HUES48 (cell line): Measurements from ENCODE around the gene PNMT.
A peak's percentile ranks its signal among the peaks of the same experiment; 100 is the strongest.
"Not testable (repeated sequence)": the region's sequence is repeated elsewhere in the genome, so short reads cannot be mapped to it uniquely, and the experiment has no call there.

Experiments
- H3K27ac ChIP-seq: one replicate; pipeline ENCODE4 v1.7.0; 2013; ENCODE audit warnings: low read depth, low read length, inconsistent platforms
- H3K27me3 ChIP-seq: 2 replicates; pipeline ENCODE4 v1.6.1; 2013; ENCODE audit warnings: mild to moderate bottlenecking, low read length; ENCODE audit not compliant: control insufficient read depth, insufficient read depth
- H3K36me3 ChIP-seq: 2 replicates; pipeline ENCODE4 v1.6.1; 2013; ENCODE audit warnings: low read length; ENCODE audit not compliant: control insufficient read depth, insufficient read depth
- H3K4me1 ChIP-seq: 2 replicates; pipeline ENCODE4 v1.6.1; 2013; ENCODE audit warnings: mild to moderate bottlenecking, low read length; ENCODE audit not compliant: control insufficient read depth, insufficient read depth
- H3K4me3 ChIP-seq: 2 replicates; pipeline ENCODE4 v1.5.1; 2013; ENCODE audit warnings: mild to moderate bottlenecking, low read depth, low read length
- H3K9ac ChIP-seq: 2 replicates; pipeline ENCODE4 v1.6.1; 2013; ENCODE audit warnings: mild to moderate bottlenecking, low read depth, low read length, moderate library complexity
- H3K9me3 ChIP-seq: 2 replicates; pipeline ENCODE4 v1.6.1; 2013; ENCODE audit warnings: low read length; ENCODE audit not compliant: control insufficient read depth, insufficient read depth

Gene PNMT

DNA sequence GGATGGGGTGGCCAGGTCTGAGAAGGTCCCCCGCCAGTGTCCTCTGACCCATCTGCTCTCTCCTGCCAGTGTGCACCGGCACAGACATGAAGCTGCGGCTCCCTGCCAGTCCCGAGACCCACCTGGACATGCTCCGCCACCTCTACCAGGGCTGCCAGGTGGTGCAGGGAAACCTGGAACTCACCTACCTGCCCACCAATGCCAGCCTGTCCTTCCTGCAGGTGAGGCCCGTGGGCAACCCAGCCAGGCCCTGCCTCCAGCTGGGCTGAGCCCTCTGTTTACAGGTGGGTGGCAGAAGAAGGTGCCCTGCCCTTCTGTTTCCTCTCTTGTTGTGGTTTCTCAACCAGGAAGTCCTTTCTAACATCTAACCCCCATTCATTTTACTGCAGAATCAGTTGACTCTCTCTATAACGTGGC, 38.7 kb downstream of the PNMT start:
- H3K9ac ChIP-seq = no peak overlapping the region
- no peaks in the 10 kb centered on the region for H3K9me3 ChIP-seq
- H3K27ac ChIP-seq = no peak overlapping the region
- H3K27me3 ChIP-seq = no peaks in the 10 kb centered on the region
- peaks cover 43% of the 10 kb centered on the region for H3K4me1 ChIP-seq
- H3K4me3 ChIP-seq = no peak overlapping the region
- peaks cover 73% of the 10 kb centered on the region for H3K36me3 ChIP-seq

- Histone ChIP-seq H3K36me3 (peaks cover 79% of the 10 kb centered on the region), H3K4me3 (no peak overlapping the region), H3K9me3 (no peaks in the 10 kb centered on the region), H3K27ac (no peak overlapping the region), H3K4me1 (peaks cover 18% of the 10 kb centered on the region), H3K9ac (no peak overlapping the region), H3K27me3 (no peaks in the 10 kb centered on the region)
Observed at GRCh38 chr17:39709319-39709997, 41.2 kb downstream of the PNMT start.

DNA sequence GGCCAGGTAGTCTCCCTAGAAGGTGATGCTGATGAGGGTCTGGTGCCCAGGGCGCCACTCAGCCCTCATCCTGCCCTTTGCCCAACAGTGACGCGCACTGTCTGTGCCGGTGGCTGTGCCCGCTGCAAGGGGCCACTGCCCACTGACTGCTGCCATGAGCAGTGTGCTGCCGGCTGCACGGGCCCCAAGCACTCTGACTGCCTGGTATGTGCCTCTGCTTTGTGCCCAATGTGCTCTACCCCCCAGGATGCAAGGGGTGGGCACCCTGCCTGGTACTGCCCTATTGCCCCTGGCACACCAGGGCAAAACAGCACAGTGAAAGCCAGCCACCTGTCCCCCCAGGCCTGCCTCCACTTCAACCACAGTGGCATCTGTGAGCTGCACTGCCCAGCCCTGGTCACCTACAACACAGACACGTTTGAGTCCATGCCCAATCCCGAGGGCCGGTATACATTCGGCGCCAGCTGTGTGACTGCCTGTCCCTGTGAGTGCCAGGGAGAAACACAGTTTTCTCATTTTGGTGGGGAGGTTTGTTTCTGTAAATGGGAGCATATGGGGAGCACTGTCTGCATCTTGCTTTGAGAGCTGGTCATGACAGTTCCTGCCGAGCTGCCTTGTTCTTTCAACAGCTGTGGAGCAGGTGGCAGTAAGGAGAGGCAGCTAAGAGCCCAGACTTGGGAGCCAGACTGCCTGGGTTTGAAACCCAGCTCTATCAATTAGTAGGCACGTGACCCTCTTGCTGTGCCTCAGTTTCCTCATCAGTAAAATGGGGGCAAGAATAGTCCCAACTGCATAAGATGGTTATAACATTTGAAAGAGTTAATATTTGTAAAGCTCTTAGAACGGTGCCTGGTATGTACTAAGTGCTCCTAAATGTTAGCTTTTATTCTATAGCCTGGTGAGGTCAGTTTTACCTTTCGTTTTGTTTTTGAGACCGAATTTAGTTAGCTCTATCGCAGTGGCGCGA, 42.0 kb downstream of the PNMT start:
- Histone ChIP-seq H3K9ac (no peak overlapping the region), H3K27ac (no peak overlapping the region), H3K36me3 (peaks cover 87% of the 10 kb centered on the region), H3K4me3 (no peak overlapping the region), H3K27me3 (no peaks in the 10 kb centered on the region), H3K9me3 (no peaks in the 10 kb centered on the region), H3K4me1 (peaks cover 10% of the 10 kb centered on the region)

DNA sequence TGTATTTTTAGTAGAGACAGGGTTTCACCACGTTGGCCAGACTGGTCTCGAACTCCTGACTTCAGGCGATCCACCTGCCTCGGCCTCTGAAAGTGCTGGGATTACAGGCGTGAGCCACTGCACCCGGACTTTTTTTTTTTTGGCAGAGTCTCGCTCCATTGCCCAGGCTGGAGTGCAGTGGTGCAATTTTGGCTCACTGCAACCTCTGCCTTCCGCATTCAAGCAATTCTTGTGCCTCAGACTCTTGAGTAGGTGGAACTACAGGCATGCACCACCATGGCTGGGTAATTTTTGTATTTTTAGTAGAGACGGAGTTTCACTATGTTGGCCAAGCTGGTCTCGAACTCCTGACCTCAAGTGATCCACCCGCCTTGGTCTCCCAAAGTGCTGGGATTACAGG, 42.8 kb downstream of the PNMT start:
- H3K9ac ChIP-seq, H3K9me3 ChIP-seq, H3K4me3 ChIP-seq, H3K4me1 ChIP-seq, H3K27me3 ChIP-seq, H3K27ac ChIP-seq: not testable (repeated sequence)
- peaks cover 95% of the 10 kb centered on the region for H3K36me3 ChIP-seq

DNA sequence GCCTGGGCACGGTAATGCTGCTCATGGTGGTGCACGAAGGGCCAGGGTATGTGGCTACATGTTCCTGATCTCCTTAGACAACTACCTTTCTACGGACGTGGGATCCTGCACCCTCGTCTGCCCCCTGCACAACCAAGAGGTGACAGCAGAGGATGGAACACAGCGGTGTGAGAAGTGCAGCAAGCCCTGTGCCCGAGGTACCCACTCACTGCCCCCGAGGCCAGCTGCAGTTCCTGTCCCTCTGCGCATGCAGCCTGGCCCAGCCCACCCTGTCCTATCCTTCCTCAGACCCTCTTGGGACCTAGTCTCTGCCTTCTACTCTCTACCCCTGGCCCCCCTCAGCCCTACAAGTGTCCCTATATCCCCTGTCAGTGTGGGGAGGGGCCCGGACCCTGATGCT, 43.6 kb downstream of the PNMT start:
- Histone ChIP-seq H3K9me3 (no peaks in the 10 kb centered on the region), H3K36me3 (peaks cover 97% of the 10 kb centered on the region), H3K27me3 (no peaks in the 10 kb centered on the region), H3K4me3 (no peak overlapping the region), H3K4me1 (no peaks in the 10 kb centered on the region), H3K27ac (no peak overlapping the region), H3K9ac (no peak overlapping the region)

DNA sequence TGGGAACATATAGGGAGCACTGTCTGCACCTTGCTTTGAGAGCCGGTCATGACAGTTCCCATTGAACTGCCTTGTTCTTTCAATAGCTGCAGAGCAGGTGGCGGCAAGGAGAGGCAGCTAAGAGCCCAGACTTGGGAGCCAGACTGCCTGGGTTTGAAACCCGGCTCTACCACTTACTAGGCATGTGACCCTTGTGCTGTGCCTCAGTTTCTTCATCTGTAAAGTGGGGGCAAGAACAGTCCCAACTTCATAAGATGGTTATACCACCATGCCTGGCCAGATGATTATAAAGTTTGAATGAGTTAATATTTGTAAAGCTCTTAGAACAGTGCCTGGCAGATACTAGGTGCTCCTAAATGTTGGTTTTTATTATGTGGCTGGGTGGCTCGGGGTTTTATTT, 46.0 kb downstream of the PNMT start:
- no peaks in the 10 kb centered on the region for H3K27me3 ChIP-seq
- H3K27ac ChIP-seq = no peak overlapping the region
- no peaks in the 10 kb centered on the region for H3K9me3 ChIP-seq
- peaks cover 97% of the 10 kb centered on the region for H3K36me3 ChIP-seq
- no peak overlapping the region for H3K9ac ChIP-seq
- H3K4me1 ChIP-seq = no peaks in the 10 kb centered on the region
- H3K4me3 ChIP-seq = no peak overlapping the region

DNA sequence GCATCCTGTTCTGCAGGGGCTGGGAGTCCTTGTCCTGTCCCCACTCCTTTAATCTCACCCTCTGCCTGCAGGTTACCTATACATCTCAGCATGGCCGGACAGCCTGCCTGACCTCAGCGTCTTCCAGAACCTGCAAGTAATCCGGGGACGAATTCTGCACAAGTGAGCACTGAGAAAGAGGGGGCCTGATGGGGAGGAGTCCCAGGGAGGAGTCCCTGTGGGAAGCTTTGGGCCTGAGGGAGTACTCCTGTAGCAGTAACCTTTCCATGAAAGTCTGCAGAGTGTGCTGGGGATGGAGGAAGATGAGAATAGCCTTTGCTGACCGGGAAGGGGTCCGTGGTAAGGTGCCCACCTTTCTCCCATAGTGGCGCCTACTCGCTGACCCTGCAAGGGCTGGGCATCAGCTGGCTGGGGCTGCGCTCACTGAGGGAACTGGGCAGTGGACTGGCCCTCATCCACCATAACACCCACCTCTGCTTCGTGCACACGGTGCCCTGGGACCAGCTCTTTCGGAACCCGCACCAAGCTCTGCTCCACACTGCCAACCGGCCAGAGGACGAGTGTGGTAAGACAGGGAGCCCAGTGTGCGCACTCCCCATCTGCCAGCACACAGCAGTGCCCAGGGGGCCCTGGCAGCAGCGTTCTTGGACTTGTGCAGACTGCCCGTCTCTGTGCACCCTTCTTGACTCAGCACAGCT, 47.3 kb downstream of the PNMT start:
- no peaks in the 10 kb centered on the region for H3K9me3 ChIP-seq
- no peak overlapping the region for H3K27ac ChIP-seq
- H3K4me3 ChIP-seq = no peak overlapping the region
- H3K27me3 ChIP-seq = no peaks in the 10 kb centered on the region
- no peaks in the 10 kb centered on the region for H3K4me1 ChIP-seq
- H3K36me3 ChIP-seq = peaks cover 97% of the 10 kb centered on the region
- no peak overlapping the region for H3K9ac ChIP-seq

GRCh38 chr17:39716073-39716818, 48.0 kb downstream of the PNMT start:
- Histone ChIP-seq H3K9ac (no peak overlapping the region), H3K9me3 (no peaks in the 10 kb centered on the region), H3K27me3 (no peaks in the 10 kb centered on the region), H3K27ac (peak overlapping the region; percentile 8), H3K4me1 (no peaks in the 10 kb centered on the region), H3K4me3 (no peak overlapping the region), H3K36me3 (peaks cover 96% of the 10 kb centered on the region)

DNA sequence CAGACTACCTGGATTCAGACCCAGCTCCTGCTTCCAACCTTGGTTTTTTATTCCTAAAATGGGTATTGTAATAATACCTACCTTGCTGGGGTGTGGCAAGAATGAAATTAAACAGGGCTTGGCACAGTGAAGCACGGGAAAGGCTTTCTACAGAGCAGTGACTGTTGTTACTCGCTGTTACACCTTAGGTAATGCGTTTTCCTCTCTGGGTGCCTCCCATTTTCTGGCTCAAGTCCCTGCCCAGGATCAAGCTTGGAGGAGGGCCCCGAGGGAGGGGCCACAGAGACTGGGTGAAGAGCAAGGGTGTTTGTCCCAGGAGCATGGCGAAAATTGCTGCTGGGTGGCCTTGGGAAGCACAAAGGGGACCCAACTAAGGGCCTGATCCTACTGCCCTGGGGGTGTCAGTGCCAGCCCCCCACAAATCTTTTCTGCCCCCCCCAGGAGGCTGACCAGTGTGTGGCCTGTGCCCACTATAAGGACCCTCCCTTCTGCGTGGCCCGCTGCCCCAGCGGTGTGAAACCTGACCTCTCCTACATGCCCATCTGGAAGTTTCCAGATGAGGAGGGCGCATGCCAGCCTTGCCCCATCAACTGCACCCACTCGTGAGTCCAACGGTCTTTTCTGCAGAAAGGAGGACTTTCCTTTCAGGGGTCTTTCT, 48.8 kb downstream of the PNMT start:
- Histone ChIP-seq H3K9me3 (no peaks in the 10 kb centered on the region), H3K27ac (peak overlapping the region; percentile 8), H3K4me1 (no peaks in the 10 kb centered on the region), H3K9ac (no peak overlapping the region), H3K4me3 (no peak overlapping the region), H3K27me3 (no peaks in the 10 kb centered on the region), H3K36me3 (peaks cover 95% of the 10 kb centered on the region)

DNA sequence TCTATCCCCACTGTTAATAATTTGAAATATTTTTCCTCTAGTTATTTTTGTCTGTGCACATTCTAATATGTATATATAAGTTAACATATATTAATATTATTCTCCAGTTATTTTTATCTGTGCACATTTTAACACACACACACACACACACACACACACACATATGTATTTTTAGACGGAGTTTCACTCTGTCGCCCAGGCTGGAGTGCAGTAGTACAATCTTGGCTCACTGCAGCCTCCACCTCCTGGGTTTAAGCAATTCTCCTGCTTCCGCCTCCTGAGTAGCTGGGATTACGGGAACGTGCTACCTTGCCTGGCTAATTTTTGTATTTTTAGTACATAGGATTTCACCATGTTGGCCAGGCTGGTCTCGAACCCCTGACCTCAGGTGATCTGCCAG, 49.4 kb downstream of the PNMT start:
- no peak overlapping the region for H3K27ac ChIP-seq
- no peaks in the 10 kb centered on the region for H3K27me3 ChIP-seq
- no peak overlapping the region for H3K4me3 ChIP-seq
- H3K9me3 ChIP-seq = no peaks in the 10 kb centered on the region
- H3K9ac ChIP-seq = no peak overlapping the region
- H3K4me1 ChIP-seq = no peaks in the 10 kb centered on the region
- peaks cover 95% of the 10 kb centered on the region for H3K36me3 ChIP-seq
